GM23338 (cell line): Measurements from ENCODE around the gene SH2D3C. TPM values are rescaled to one million over a fixed set of nuclear protein-coding genes. Genes with fewer than 3 reads are reported as not detected.

ENCODE experiments used
- ATAC-seq: fragments of 200-7000 bp; cut with Tn5 transposase; 3 replicates; pipeline ENCODE4 v1.9.1; 2020
- DNase-seq: peaks from one replicate; pipeline ENCODE4 v3.0.0-alpha.2; 2015; ENCODE audit warnings: low spot score
- H2AFZ ChIP-seq: fragments of 200-600 bp; sonication (generic); 2 replicates; pipeline ENCODE4 v1.8.0; 2016; ENCODE audit warnings: antibody characterized with exemption, mild to moderate bottlenecking, moderate library complexity
- H3F3A ChIP-seq: fragments of 200-600 bp; sonication (generic); replicated peaks from 2 replicates; pipeline ENCODE4 v1.8.0; 2017; ENCODE audit warnings: antibody characterized with exemption, mixed run types, low read depth
- H3K27ac ChIP-seq: fragments of 200-600 bp; sonication (generic); 2 replicates; pipeline ENCODE4 v1.6.1; 2016; ENCODE audit warnings: low read depth
- H3K27me3 ChIP-seq: fragments of 200-600 bp; sonication (generic); 2 replicates; pipeline ENCODE4 v1.8.0; 2016; ENCODE audit warnings: mild to moderate bottlenecking, mixed run types, moderate library complexity; ENCODE audit not compliant: insufficient read depth
- H3K36me3 ChIP-seq: fragments of 200-600 bp; sonication (generic); 2 replicates; pipeline ENCODE4 v1.8.0; 2016; ENCODE audit warnings: mild to moderate bottlenecking; ENCODE audit not compliant: insufficient read depth
- H3K4me1 ChIP-seq: fragments of 200-600 bp; sonication (generic); 2 replicates; pipeline ENCODE4 v1.8.0; 2016; ENCODE audit warnings: mild to moderate bottlenecking, moderate library complexity; ENCODE audit not compliant: insufficient read depth
- H3K4me2 ChIP-seq: fragments of 200-600 bp; sonication (generic); 2 replicates; pipeline ENCODE4 v1.7.1; 2017; ENCODE audit warnings: mixed run types
- H3K4me3 ChIP-seq: fragments of 200-600 bp; sonication (generic); 2 replicates; pipeline ENCODE4 v1.6.1; 2016; ENCODE audit warnings: mixed run types
- H3K79me2 ChIP-seq: fragments of 200-600 bp; sonication (generic); replicated peaks from 2 replicates; pipeline ENCODE4 v1.8.0; 2017; ENCODE audit warnings: mild to moderate bottlenecking; ENCODE audit not compliant: insufficient read depth
- H3K9me2 ChIP-seq: fragments of 200-600 bp; sonication (generic); 2 replicates; pipeline ENCODE4 v1.8.0; 2017; ENCODE audit not compliant: insufficient read depth
- H4K20me1 ChIP-seq: fragments of 200-600 bp; sonication (generic); replicated peaks from 2 replicates; pipeline ENCODE4 v1.8.0; 2017; ENCODE audit warnings: mild to moderate bottlenecking; ENCODE audit not compliant: insufficient read depth
- H3K27ac Mint-ChIP-seq: 2 replicates; pipeline ENCODE4 v1.8.0; 2020; ENCODE audit warnings: inconsistent platforms, mild to moderate bottlenecking, moderate library complexity, mixed read lengths
- H3K27me3 Mint-ChIP-seq: 3 replicates; pipeline ENCODE4 v1.8.0; 2022; ENCODE audit warnings: low read depth, mild to moderate bottlenecking, moderate library complexity, mixed read lengths, inconsistent platforms; ENCODE audit not compliant: insufficient read depth, poor library complexity
- H3K36me3 Mint-ChIP-seq: 3 replicates; pipeline ENCODE4 v1.8.0; 2021; ENCODE audit warnings: low read depth, mild to moderate bottlenecking, inconsistent platforms, moderate library complexity, mixed read lengths
- H3K4me1 Mint-ChIP-seq: 3 replicates; pipeline ENCODE4 v1.8.0; 2020; ENCODE audit warnings: mild to moderate bottlenecking, inconsistent platforms, mixed read lengths
- H3K4me3 Mint-ChIP-seq: 3 replicates; pipeline ENCODE4 v1.8.0; 2021; ENCODE audit warnings: moderate library complexity, mild to moderate bottlenecking, inconsistent platforms, mixed read lengths
- H3K9me3 Mint-ChIP-seq: 3 replicates; pipeline ENCODE4 v1.8.0; 2020; ENCODE audit warnings: moderate library complexity, mild to moderate bottlenecking, inconsistent platforms, mixed read lengths
- CREB1 ChIP-seq: fragments of 250-450 bp; sonication (Bioruptor Pico); IDR thresholded peaks from 2 replicates; pipeline ENCODE4 v1.5.0; 2020; ENCODE audit warnings: low read depth, mild to moderate bottlenecking, moderate library complexity
- CTCF ChIP-seq, 2 experiments: fragments of 200-600 bp in 1 of 2; sonication (generic) in 1 of 2; conservative IDR thresholded peaks; 2 replicates each; pipeline versions ENCODE4 v1.5.1 to v1.6.1; 2016 to 2017; ENCODE audit warnings: antibody characterized with exemption in 2 of 2, low read depth in 2 of 2, mild to moderate bottlenecking in 2 of 2, moderate library complexity in 1 of 2
- JUNB ChIP-seq: IDR thresholded peaks from one replicate; pipeline ENCODE4 v1.6.1; 2016; ENCODE audit warnings: antibody characterized with exemption; ENCODE audit not compliant: unreplicated experiment
- NANOG ChIP-seq: IDR thresholded peaks from 2 replicates; pipeline ENCODE4 v1.6.1; 2016; ENCODE audit warnings: antibody characterized with exemption, borderline replicate concordance
- POLR2AphosphoS5 ChIP-seq: IDR thresholded peaks from 2 replicates; pipeline ENCODE4 v1.6.1; 2016; ENCODE audit warnings: antibody characterized with exemption, low read depth
- STAT1 ChIP-seq: IDR thresholded peaks from one replicate; pipeline ENCODE4 v1.6.1; 2016; ENCODE audit warnings: antibody characterized with exemption; ENCODE audit not compliant: unreplicated experiment
- ZNF331 ChIP-seq: fragments of 250-450 bp; sonication (Bioruptor Pico); IDR thresholded peaks from 2 replicates; pipeline ENCODE4 v1.5.0; 2020; ENCODE audit warnings: low read depth, mild to moderate bottlenecking, moderate library complexity
- polyA plus RNA-seq: library from polyadenylated mRNA; unstranded; fragments of >200 nt; fragmentation: Nextera tagmentation; extraction: Ambion mirVana; gene quantifications from 2 replicates; pipeline ENCODE4 v1.2.1, GENCODE V29; 2016
- total RNA-seq: library from RNA; depleted of rRNA; stranded (reverse); fragments of >200 nt; shearing (Covaris generic); gene quantifications from 2 replicates; pipeline ENCODE4 v1.2.3, GENCODE V29; 2014
- TF ChIP-seq, protein P1 (sequence below): fragments of 250-450 bp; sonication (Bioruptor Pico); IDR thresholded peaks from 2 replicates; pipeline ENCODE4 v1.5.0; 2020; ENCODE audit warnings: mild to moderate bottlenecking, moderate library complexity
- TF ChIP-seq, protein P2 (sequence below): IDR thresholded peaks from 2 replicates; pipeline ENCODE4 v1.6.1; 2016; ENCODE audit warnings: antibody characterized with exemption

The SH2D3C gene
- total and polyA plus RNA-seq, 2 experiments from 2014 or later, result 4.2 to 4.5 TPM

GRCh38 chr9:127765418-127765817 lies 13.0 kb downstream of the SH2D3C start:
- Histone ChIP-seq H3K36me3 (no peaks in the 10 kb centered on the region), H3K4me2 (no peak overlapping the region), H3K27me3 (no peaks in the 10 kb centered on the region), H3K9me2 (no peaks in the 10 kb centered on the region), H3K79me2 (no peaks in the 10 kb centered on the region), H3F3A (peaks cover 10% of the 10 kb centered on the region; the same call in 1 of the 2 replicates), H3K4me1 (peaks cover 24% of the 10 kb centered on the region), H3K27ac (no peak overlapping the region), H3K4me3 (no peak overlapping the region), H4K20me1 (no peaks in the 10 kb centered on the region), H2AFZ (no peak overlapping the region)
- Mint-ChIP-seq H3K9me3 (no peaks in the 10 kb centered on the region), H3K36me3 (no peaks in the 10 kb centered on the region; the same call in 2 of the 3 replicates), H3K27me3 (peaks cover 23% of the 10 kb centered on the region), H3K4me1 (peaks cover 51% of the 10 kb centered on the region), H3K4me3 (no peak overlapping the region; the same call in 2 of the 3 replicates), H3K27ac (no peak overlapping the region)
- ATAC-seq, result no peak
- no peak for TF ChIP-seq POLR2AphosphoS5
- TF ChIP-seq STAT1, result no peak
- TF ChIP-seq, protein P1, sequence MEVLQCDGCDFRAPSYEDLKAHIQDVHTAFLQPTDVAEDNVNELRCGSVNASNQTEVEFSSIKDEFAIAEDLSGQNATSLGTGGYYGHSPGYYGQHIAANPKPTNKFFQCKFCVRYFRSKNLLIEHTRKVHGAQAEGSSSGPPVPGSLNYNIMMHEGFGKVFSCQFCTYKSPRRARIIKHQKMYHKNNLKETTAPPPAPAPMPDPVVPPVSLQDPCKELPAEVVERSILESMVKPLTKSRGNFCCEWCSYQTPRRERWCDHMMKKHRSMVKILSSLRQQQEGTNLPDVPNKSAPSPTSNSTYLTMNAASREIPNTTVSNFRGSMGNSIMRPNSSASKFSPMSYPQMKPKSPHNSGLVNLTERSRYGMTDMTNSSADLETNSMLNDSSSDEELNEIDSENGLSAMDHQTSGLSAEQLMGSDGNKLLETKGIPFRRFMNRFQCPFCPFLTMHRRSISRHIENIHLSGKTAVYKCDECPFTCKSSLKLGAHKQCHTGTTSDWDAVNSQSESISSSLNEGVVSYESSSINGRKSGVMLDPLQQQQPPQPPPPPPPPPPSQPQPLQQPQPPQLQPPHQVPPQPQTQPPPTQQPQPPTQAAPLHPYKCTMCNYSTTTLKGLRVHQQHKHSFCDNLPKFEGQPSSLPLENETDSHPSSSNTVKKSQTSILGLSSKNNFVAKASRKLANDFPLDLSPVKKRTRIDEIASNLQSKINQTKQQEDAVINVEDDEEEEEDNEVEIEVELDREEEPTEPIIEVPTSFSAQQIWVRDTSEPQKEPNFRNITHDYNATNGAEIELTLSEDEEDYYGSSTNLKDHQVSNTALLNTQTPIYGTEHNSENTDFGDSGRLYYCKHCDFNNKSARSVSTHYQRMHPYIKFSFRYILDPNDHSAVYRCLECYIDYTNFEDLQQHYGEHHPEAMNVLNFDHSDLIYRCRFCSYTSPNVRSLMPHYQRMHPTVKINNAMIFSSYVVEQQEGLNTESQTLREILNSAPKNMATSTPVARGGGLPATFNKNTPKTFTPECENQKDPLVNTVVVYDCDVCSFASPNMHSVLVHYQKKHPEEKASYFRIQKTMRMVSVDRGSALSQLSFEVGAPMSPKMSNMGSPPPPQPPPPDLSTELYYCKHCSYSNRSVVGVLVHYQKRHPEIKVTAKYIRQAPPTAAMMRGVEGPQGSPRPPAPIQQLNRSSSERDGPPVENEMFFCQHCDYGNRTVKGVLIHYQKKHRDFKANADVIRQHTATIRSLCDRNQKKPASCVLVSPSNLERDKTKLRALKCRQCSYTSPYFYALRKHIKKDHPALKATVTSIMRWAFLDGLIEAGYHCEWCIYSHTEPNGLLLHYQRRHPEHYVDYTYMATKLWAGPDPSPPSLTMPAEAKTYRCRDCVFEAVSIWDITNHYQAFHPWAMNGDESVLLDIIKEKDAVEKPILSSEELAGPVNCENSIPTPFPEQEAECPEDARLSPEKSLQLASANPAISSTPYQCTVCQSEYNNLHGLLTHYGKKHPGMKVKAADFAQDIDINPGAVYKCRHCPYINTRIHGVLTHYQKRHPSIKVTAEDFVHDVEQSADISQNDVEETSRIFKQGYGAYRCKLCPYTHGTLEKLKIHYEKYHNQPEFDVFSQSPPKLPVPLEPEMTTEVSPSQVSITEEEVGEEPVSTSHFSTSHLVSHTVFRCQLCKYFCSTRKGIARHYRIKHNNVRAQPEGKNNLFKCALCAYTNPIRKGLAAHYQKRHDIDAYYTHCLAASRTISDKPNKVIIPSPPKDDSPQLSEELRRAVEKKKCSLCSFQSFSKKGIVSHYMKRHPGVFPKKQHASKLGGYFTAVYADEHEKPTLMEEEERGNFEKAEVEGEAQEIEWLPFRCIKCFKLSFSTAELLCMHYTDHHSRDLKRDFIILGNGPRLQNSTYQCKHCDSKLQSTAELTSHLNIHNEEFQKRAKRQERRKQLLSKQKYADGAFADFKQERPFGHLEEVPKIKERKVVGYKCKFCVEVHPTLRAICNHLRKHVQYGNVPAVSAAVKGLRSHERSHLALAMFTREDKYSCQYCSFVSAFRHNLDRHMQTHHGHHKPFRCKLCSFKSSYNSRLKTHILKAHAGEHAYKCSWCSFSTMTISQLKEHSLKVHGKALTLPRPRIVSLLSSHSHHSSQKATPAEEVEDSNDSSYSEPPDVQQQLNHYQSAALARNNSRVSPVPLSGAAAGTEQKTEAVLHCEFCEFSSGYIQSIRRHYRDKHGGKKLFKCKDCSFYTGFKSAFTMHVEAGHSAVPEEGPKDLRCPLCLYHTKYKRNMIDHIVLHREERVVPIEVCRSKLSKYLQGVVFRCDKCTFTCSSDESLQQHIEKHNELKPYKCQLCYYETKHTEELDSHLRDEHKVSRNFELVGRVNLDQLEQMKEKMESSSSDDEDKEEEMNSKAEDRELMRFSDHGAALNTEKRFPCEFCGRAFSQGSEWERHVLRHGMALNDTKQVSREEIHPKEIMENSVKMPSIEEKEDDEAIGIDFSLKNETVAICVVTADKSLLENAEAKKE, result no peak
- TF ChIP-seq, protein P2, sequence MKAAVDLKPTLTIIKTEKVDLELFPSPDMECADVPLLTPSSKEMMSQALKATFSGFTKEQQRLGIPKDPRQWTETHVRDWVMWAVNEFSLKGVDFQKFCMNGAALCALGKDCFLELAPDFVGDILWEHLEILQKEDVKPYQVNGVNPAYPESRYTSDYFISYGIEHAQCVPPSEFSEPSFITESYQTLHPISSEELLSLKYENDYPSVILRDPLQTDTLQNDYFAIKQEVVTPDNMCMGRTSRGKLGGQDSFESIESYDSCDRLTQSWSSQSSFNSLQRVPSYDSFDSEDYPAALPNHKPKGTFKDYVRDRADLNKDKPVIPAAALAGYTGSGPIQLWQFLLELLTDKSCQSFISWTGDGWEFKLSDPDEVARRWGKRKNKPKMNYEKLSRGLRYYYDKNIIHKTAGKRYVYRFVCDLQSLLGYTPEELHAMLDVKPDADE, result no peak
- TF ChIP-seq CTCF (conservative IDR thresholded peaks at IDR 0.05; ENCODE audit: low read depth in 2 of 2), result no peak
- TF ChIP-seq JUNB, result no peak
- no peak for TF ChIP-seq CREB1 (CRISPR knock-in tag)
- no peak for TF ChIP-seq ZNF331 (CRISPR knock-in tag)
- no peak for TF ChIP-seq NANOG
- DNase-seq, result no peak
